ENCODE results near the gene TMEM171.

The TMEM171 gene

DNA sequence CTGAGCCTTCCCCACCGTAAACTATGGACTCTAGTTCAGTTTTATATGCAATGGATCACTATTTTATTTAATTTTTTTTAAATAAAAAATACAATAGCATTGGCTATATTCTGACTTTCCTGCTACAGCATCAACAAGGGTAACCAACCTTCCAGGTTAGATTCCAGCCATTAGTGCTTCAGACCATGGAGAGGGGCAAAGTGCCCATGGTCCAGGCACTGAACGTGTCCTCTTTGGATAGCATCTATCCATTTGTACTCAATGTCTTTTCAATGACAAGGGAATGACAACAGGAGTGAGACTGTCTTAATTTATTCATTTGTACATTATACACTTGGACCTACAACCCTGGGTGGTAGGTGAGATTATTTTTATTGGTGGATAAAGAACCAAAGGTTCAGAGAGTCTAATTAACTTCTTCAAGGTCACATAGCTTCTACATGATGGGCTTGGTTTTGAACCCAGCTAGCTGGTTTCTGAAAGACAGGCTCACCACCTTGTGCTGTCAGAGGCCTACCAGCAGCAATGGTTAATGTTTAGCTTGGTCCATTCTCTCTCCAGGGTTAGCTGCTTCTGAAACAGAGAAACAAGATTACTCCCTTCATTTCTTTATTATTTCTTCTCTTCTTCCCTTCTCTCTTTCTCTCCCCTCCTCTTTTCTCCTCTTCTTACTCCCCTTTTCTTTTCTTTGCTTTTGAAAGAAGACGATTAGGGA lies 11.5 kb downstream of the TMEM171 start:
- H3K4me1 Mint-ChIP-seq (ENCODE audit: low read depth): no peaks in the 10 kb centered on the region

GRCh38 chr5:73132759-73133158 lies 12.4 kb downstream of the TMEM171 start:
- no peak overlapping the region for H3K27ac Mint-ChIP-seq
- no peaks in the 10 kb centered on the region for H3K9me3 Mint-ChIP-seq
- H3K4me1 Mint-ChIP-seq (ENCODE audit: low read depth): no peaks in the 10 kb centered on the region

More for the DNA sequence above, 11.5 kb downstream of the TMEM171 start:
- H3K27ac Mint-ChIP-seq: no peak overlapping the region
- H3K36me3 Mint-ChIP-seq (ENCODE audit: low read depth): no peaks in the 10 kb centered on the region
- H3K9me3 Mint-ChIP-seq: no peaks in the 10 kb centered on the region
- peaks cover 54% of the 10 kb centered on the region for H3K27me3 Mint-ChIP-seq
- no peak overlapping the region for H3K4me3 Mint-ChIP-seq

DNA sequence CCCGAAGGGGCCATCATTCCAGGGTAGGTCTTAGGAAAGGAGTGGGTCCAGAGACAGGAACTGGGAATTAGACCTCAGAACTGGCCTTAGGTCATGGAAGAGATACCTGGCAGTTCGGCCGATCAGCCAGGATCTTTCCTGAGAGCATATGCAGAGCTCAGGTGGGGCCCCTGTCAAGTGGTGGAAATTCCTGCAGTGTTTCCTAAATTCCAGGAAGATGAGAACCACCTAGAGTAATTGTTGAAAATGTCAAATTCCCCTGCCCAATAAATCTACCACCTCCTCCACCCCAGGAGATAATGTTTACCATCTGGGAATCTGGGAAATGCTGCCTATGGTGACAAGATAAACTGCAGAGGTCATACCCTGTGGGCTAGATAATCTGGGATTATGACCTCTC lies 14.6 kb downstream of the TMEM171 start:
- Mint-ChIP-seq H3K27me3 (peaks cover 57% of the 10 kb centered on the region), H3K4me3 (no peak overlapping the region), H3K4me1 (ENCODE audit: low read depth) (no peaks in the 10 kb centered on the region), H3K9me3 (no peaks in the 10 kb centered on the region), H3K36me3 (ENCODE audit: low read depth) (no peaks in the 10 kb centered on the region), H3K27ac (no peak overlapping the region)

More at GRCh38 chr5:73132759-73133158, 12.4 kb downstream of the TMEM171 start:
- peaks cover 61% of the 10 kb centered on the region for H3K27me3 Mint-ChIP-seq
- no peak overlapping the region for H3K4me3 Mint-ChIP-seq
- no peaks in the 10 kb centered on the region for H3K36me3 Mint-ChIP-seq (ENCODE audit: low read depth)

GRCh38 chr5:73135429-73136054 lies 15.2 kb downstream of the TMEM171 start:
- H3K4me3 Mint-ChIP-seq: no peak overlapping the region
- no peak overlapping the region for H3K27ac Mint-ChIP-seq
- H3K4me1 Mint-ChIP-seq (ENCODE audit: low read depth): no peaks in the 10 kb centered on the region
- no peaks in the 10 kb centered on the region for H3K9me3 Mint-ChIP-seq
- no peaks in the 10 kb centered on the region for H3K36me3 Mint-ChIP-seq (ENCODE audit: low read depth)
- peaks cover 58% of the 10 kb centered on the region for H3K27me3 Mint-ChIP-seq

DNA sequence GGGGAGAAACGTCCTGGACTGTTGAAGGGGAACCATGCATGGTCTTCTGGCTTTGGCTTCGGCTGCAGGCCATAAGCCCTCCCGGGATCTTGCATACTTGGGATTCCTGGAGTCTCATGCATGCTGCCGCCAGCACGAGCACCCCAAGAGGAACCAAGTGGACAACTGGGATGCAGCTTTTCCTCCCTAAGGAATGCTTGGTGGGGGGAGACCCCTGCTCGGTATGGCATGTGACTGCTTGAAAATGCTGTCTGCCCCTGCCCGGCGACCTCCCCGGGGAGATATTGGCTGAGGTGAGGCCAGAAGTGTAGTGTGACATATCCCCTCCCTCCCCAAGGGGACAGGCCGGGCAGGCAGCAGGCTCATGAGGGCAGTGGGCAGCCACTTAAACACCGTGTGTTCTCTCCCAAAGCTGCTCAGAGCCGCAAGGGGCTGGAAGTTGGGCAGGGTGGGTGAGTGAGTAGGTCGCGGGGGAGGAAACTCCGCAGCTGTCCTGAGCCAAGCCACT lies 15.7 kb downstream of the TMEM171 start:
- no peaks in the 10 kb centered on the region for H3K4me1 Mint-ChIP-seq (ENCODE audit: low read depth)
- H3K9me3 Mint-ChIP-seq: no peaks in the 10 kb centered on the region
- H3K27me3 Mint-ChIP-seq: peaks cover 61% of the 10 kb centered on the region
- no peak overlapping the region for H3K4me3 Mint-ChIP-seq
- no peak overlapping the region for H3K27ac Mint-ChIP-seq
- no peaks in the 10 kb centered on the region for H3K36me3 Mint-ChIP-seq (ENCODE audit: low read depth)

GRCh38 chr5:73137563-73138530 lies 17.5 kb downstream of the TMEM171 start:
- Mint-ChIP-seq H3K36me3 (ENCODE audit: low read depth) (no peaks in the 10 kb centered on the region), H3K4me3 (no peak overlapping the region), H3K27ac (no peak overlapping the region), H3K27me3 (peaks cover 69% of the 10 kb centered on the region), H3K9me3 (no peaks in the 10 kb centered on the region), H3K4me1 (ENCODE audit: low read depth) (no peaks in the 10 kb centered on the region)

DNA sequence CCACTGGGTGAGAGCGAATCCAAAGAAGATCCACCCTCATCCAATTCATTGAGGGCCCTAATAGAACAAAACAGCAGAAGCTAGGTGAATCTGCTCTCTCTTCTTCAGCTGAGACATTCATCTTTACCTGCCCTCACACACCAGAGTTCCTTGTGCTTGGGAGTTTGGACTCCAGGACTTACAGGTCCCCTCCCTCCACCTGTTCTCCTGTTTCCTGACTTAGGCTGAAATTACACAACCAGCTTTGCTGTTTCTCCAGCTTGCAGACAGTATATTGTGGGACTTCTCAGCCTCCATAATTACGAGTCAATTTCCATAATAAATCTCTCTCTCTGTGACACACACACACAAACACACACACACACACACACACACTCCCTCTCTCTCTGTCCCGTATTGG lies 19.1 kb downstream of the TMEM171 start:
- Mint-ChIP-seq H3K27me3 (peaks cover 78% of the 10 kb centered on the region), H3K4me1 (ENCODE audit: low read depth) (no peaks in the 10 kb centered on the region), H3K4me3 (no peak overlapping the region), H3K27ac (no peak overlapping the region), H3K36me3 (ENCODE audit: low read depth) (no peaks in the 10 kb centered on the region), H3K9me3 (no peaks in the 10 kb centered on the region)

- peaks cover 76% of the 10 kb centered on the region for H3K27me3 Mint-ChIP-seq
- no peak overlapping the region for H3K4me3 Mint-ChIP-seq
Measured at GRCh38 chr5:73140801-73141200, 20.4 kb downstream of the TMEM171 start.

DNA sequence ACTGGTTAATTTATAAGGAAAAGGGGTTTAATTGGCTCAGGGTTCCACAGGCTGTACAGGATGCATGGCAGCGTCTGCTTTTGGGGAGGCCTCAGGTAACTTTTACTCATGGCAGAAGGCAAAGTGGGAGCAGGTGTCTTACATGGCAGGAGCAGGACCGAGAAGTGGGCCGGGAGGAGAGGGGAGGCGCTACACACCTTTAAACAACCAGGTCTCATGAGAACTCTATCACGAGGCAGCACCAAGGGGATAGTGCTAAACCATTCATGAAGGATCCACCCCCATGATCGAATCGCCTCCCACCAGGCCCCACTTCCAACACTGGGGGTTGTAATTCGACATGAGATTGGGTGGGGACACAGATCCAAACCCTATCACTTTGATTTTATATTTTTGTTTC lies 21.7 kb downstream of the TMEM171 start:
- no peaks in the 10 kb centered on the region for H3K4me1 Mint-ChIP-seq (ENCODE audit: low read depth)
- H3K9me3 Mint-ChIP-seq: no peaks in the 10 kb centered on the region
- H3K27ac Mint-ChIP-seq: no peak overlapping the region
- no peaks in the 10 kb centered on the region for H3K36me3 Mint-ChIP-seq (ENCODE audit: low read depth)
- peaks cover 82% of the 10 kb centered on the region for H3K27me3 Mint-ChIP-seq
- no peak overlapping the region for H3K4me3 Mint-ChIP-seq

More at GRCh38 chr5:73140801-73141200, 20.4 kb downstream of the TMEM171 start:
- H3K27ac Mint-ChIP-seq: no peak overlapping the region
- H3K36me3 Mint-ChIP-seq (ENCODE audit: low read depth): no peaks in the 10 kb centered on the region
- no peaks in the 10 kb centered on the region for H3K4me1 Mint-ChIP-seq (ENCODE audit: low read depth)
- no peaks in the 10 kb centered on the region for H3K9me3 Mint-ChIP-seq

GRCh38 chr5:73143716-73144115 lies 23.3 kb downstream of the TMEM171 start:
- no peaks in the 10 kb centered on the region for H3K9me3 Mint-ChIP-seq
- no peak overlapping the region for H3K27ac Mint-ChIP-seq
- H3K4me1 Mint-ChIP-seq (ENCODE audit: low read depth): no peaks in the 10 kb centered on the region
- H3K27me3 Mint-ChIP-seq: peaks cover 85% of the 10 kb centered on the region
- no peaks in the 10 kb centered on the region for H3K36me3 Mint-ChIP-seq (ENCODE audit: low read depth)
- H3K4me3 Mint-ChIP-seq: no peak overlapping the region

DNA sequence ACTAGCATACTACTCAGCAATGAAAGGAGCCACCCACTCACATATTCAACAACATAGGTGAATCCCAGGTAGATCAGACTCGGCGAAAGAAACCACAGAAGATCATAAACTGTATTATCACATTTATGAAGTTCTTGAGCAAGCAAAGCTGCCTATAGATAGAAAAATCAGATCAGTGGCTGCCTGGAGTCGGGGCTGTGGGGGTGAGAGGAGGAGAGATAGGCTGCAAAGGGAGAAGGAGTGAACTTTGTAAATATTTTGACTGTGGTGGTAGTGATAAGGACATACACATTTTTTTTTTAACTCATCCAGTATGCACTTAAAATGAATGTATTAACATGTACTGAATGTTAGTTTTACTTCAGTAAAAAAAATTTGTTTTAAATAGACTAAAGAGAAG lies 29.2 kb downstream of the TMEM171 start:
- Mint-ChIP-seq H3K36me3 (ENCODE audit: low read depth) (no peaks in the 10 kb centered on the region), H3K4me3 (no peak overlapping the region), H3K4me1 (ENCODE audit: low read depth) (no peaks in the 10 kb centered on the region), H3K27me3 (peaks cover 90% of the 10 kb centered on the region), H3K27ac (no peak overlapping the region), H3K9me3 (no peaks in the 10 kb centered on the region)

GRCh38 chr5:73150876-73151275 lies 30.5 kb downstream of the TMEM171 start:
- H3K36me3 Mint-ChIP-seq (ENCODE audit: low read depth): no peaks in the 10 kb centered on the region
- H3K27me3 Mint-ChIP-seq: peaks cover 91% of the 10 kb centered on the region
- H3K4me1 Mint-ChIP-seq (ENCODE audit: low read depth): no peaks in the 10 kb centered on the region
- no peak overlapping the region for H3K27ac Mint-ChIP-seq
- no peaks in the 10 kb centered on the region for H3K9me3 Mint-ChIP-seq
- H3K4me3 Mint-ChIP-seq: no peak overlapping the region

DNA sequence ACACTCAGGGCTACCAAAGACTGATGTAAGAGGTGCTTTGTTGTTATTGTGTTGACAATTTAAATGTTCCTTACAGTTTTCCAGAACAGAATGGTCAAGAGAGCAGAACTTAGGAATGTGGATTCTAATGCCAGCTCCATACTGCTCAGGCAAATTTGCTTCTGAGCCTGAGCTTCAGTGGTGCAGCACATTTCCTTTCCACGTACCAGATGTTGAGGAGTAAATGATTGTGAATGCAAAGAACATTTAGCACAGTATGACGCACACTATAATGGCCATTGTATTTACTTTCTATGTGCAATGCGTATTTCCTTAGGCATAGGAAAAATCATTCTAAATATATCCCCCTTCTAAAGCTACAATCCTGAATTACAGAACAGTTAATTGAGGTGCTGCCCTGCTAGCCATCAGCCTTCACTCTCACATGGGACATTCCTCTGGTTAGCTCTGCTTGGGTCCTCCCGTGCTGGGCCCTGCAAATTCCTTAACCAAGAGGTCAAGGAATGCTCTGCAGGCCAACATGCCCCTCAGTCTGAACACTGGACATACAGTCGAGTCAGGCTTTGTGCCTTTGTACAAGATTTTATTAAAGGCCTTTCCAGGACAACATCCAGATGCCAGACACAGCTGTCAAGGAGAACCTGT lies 31.5 kb downstream of the TMEM171 start:
- no peak overlapping the region for H3K27ac Mint-ChIP-seq
- no peaks in the 10 kb centered on the region for H3K36me3 Mint-ChIP-seq (ENCODE audit: low read depth)
- H3K4me1 Mint-ChIP-seq (ENCODE audit: low read depth): peaks cover 3% of the 10 kb centered on the region
- H3K9me3 Mint-ChIP-seq: no peaks in the 10 kb centered on the region
- no peak overlapping the region for H3K4me3 Mint-ChIP-seq
- H3K27me3 Mint-ChIP-seq: peaks cover 92% of the 10 kb centered on the region

All from stimulated activated naive CD8-positive, alpha-beta T cell treated with anti-CD3 and anti-CD28 coated beads, Interleukin-15, Interleukin-2, amounts not matched to agents 100 ng/mL and 50 ng/mL, for 24 hours (primary cell).